NCI-H2029 treated with DMSO at 0.1 percent for 48 hours (cell line): ENCODE results near the gene RIMBP2.

ENCODE experiments used
- DNase-seq: peaks from one replicate; lab custom pipeline; 2025; lab: John Stamatoyannopoulos, UW

Gene RIMBP2

DNA sequence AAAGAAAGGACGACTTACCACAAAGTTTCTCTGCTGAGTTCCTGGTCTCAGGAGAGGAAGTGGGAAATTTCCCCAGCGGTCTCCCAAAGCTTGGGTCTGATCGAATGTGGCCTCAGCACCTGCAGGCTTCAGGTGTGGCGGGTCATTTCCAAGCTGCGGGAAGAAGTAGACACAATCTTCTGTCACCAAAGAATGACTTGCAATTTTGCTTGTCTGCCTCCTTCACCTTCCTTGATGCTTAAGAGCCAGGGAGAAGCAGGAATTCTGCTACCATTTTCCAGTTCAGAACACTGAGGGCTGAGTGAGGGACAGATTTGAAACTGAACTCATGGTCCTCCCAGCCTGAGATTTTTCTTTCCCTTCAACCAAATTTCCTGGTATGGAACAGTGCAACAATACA lies 87.8 kb downstream of the RIMBP2 start:
- no peak for DNase-seq

DNA sequence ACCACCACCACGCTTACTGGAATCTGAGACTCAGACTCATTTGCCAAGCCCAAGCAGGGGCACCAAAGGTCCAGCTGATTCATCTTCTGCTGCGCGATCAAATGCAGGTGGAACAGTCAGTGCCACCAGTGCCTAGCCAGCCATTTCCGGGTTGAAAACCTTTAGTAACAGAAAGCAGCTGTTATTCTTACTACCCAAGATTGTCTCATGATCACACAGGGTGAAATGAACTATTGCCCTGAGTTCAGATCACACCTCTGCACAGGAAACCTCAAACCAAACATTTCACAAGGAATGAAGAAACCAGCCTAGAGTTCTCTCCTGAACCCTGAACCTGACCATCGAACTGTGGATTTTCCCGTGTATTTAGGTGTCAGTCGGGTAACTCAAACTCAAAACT lies 88.9 kb downstream of the RIMBP2 start:
- no peak for DNase-seq

DNA sequence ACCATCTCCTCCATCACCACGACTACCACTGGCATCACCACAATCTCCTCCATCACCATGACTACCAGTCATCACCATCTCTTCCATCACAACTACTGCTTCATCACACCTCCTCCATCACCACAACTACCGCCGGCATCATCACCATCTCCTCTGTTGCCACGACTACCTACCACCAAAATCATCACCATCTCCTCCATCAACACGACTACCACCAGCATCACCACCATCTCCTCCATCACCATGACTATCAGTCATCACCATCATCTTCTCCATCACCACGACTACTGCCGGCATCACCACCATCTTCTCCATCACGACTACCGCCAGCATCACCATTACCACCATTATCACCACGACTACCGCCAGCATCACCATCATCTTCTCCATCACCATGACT lies 89.5 kb downstream of the RIMBP2 start:
- DNase-seq, result no peak

DNA sequence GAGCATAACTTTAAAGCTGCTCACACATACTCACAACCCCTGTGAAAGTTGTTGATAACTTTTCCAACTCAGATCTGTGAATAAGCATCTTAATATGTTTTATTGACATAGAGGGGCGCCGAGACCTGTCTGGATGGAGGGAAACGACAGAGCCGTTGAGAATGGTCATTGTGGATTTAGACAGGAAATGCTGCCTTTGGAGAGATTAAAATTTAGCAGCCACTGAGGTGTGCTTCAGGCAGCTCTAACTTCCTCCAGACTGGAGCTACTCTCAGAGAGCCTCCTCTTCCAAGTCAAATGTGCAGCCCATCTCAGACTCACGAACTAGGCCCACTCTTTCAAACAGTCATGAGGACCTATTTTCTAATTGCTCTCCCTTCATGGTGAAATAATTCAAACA lies 90.9 kb downstream of the RIMBP2 start:
- DNase-seq, result no peak

DNA sequence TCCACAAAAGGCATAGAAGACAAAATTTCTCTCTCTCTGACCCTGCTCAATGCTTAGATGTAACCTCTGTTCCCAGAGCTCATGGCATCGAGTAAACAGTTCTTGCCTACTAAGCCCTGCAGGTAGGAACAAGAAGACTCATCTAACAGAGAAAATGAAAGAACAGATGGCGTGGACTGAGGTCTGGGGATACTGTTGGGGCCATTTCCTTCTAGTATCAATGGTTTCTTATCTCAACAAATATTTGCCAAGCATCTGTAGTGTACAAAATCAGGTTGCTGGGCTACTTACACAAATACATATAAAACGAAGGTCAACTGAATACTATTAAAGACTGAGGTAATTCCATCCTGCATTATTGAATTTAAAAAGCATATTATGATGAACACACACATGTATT lies 93.3 kb downstream of the RIMBP2 start:
- DNase-seq, result no peak

DNA sequence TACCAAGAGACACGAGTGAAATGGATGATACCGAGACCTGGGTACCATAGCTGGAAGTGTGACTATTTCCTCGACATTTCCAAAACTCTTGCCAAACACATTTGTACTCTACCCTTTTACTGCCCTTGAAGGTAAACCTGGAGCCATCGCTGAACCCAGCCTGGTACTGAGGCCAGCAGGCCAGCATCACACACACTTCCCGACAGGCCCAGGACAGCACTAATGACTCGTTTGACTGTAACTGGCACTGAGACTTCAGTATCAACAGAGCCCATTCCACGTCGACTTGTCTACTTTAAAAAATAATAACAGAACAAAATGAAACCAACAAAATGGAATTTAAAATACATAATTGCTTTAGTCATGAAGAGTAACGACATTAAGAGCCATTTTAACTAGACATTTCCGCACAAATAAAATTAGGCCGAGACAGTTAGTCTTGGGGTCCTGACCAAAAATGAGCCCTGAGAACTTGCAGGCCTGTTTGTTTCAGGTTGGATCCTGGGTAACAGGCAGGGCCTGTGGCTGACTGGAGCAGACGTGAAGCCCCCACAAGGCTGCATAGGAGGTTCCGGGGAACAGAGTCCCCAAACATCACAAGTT lies 94.3 kb downstream of the RIMBP2 start:
- DNase-seq, result no peak

DNA sequence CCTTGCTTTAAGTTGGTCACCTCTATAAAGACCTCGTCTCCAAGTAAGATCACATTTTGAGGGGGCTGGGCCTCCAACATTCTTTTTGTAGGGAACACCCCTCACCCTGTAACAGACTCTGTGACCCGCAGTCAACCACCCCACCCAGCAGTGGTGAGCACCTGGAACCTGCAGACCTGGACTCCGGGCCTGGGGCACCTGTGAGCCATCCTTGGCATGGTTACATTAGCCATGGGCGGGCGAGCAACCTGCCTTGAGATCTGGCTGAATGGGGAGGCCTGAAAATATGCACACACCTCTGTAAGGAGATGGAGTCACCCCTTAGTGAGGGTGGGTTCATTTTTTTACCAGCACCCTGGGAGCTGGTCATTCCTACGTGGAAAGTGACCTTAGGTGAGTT lies 95.3 kb downstream of the RIMBP2 start:
- no peak for DNase-seq

DNA sequence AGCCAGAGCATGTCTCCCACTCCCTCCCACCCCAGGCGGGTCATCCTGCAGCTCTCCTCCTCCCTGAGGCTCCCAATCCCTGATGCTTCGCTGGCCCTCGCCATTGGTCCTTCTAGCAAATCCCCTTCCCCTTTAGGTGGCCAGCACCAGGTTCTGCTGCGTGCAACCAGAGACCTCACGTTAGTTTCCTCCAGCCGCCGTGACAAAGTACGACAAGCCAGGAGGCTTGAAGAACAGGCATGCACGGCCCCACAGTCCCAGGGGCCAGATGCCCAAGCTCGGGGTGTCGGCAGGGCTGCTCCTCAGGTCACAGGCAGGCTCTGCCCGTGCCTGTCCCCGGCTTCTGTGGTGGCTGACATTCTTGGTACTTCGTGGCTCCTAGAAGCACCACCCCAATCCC lies 95.8 kb downstream of the RIMBP2 start:
- no peak for DNase-seq

DNA sequence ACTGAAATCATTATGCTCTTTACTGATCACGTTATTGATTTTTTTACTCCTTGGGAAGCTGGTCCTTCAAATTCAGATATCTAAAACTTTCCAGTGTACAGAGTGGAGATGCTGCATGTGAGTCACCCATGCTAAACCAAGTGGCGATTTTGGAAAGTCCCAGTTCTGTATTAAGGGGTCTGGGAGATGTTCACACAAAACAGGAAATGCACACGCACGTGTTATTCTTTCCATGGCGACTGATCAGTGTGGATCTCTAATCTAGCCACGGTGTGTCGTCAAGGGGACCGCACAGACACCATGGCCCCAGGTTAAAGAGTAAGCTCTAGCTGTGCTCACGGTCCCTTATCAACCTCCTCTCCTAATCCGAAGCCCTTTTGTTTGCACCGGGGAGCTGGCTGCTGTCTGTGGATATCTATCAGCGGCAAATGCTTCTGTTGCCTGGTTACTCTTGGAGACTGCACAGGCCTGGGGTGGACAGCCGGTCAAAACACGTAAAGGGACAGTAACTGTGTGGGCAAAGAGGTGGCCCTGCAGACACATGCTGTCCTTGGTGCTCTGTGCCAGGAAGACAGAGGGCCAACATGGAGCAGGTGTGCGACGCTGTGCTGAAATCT lies 96.6 kb downstream of the RIMBP2 start:
- DNase-seq, result no peak

DNA sequence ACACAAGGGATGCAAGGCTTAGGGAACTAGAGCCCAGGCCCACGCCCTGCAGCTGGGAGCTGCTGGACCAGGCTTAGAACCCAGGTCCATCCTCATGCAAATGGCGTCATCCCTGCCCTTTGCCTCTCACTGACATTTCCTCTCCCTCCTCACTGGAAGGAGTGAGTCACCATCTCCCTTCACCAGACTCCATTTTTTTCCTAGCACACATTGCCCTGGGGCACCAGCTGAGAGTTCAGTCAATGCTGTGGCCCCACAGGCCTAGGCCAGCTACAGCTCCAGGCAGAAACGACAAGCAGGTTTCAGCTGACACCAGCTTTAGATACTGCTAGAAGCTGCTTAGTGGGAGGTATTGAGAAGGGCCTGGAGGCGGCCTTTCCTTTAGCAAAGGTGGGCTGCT lies 98.9 kb downstream of the RIMBP2 start:
- no peak for DNase-seq

DNA sequence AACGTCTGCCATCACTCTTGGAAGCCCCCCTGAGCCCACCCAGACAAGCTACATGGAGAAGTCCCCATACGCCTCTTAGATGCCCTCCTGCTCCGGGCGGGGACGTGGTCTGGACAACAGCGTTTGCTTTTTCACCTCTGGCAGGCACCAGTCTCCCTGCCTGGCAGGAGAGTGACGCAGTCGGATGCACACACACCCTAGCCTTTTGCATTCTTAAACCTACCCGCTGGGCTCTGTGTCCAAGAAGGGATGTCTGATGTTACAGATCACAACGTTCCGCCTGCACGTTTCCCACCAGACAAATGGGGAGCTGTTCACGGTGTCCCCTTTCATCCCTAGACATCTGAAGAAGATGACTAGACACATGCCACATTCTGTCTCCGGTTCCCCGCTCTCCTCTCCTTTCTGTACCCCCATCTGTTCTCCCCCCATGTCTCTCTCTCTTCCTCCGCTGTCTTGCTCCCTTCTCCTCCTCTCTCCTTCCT lies 100.2 kb downstream of the RIMBP2 start:
- DNase-seq, result no peak

DNA sequence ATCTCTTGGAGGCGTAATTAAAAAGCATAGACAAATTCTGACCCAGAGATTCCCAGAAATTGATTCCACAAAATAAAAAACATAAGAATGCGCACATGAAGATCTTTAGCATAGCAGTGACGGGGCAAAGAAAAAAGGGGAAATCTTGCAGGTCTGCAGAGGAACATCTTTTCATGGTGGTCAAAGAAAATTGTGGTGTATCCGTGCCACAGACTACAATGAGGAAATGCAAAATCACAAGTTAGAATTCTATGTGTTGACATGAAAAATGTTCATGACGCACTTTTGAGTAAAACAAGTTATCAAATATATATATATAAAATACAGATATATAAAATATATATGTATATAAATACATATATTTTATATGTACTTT lies 101.6 kb downstream of the RIMBP2 start:
- DNase-seq, result no peak

DNA sequence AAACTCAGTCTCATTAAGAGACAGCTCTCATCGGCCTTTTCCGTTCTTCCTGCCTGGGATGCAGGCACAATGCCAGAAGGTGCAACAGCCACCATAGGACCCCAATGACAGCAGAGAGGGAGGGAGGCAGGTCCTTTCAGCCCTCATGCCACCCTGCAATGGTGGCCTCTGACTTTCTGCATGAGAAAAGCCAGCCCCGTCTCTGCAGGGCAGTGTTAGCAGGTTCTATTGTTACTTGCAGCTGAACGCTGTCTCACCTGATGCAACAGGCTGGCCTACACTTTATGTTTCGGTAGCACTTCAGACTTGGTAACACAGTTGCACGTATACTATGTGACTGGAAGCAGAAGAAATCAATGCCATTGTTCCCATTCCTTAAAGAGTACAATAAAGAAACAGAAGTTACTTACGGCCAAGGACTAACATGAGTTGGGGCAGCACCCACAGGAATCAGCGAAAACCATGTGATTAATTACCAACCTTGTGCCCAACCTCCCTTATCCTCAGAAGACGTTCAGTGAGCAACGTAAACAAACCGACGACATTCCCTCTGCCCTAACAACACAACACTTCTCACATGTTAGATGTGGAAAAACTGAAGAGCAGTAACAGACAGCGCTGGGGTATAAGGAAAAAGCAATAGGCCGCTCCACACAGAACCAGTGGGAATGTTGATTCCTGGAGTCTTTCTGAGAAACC lies 102.1 kb downstream of the RIMBP2 start:
- no peak for DNase-seq

DNA sequence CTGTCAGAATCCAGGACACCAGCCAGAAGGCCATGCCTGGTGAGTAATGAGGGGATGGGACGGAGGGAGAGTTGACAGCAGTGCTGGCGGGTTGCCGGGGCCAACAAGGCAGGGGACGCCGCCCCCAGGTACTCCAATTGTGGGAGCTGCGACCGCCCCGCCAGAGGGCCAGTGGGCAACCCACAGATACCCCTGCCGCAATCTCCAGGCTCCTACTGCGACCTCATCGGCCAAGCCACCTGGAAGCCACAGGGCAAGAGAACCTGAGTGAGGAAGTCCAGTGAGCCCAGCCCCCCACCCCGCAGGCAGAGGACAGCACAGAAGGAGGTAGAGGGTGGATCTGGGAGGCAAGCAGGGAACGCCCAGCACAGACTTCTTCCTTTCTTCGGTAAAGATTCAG lies 103.0 kb downstream of the RIMBP2 start:
- no peak for DNase-seq

DNA sequence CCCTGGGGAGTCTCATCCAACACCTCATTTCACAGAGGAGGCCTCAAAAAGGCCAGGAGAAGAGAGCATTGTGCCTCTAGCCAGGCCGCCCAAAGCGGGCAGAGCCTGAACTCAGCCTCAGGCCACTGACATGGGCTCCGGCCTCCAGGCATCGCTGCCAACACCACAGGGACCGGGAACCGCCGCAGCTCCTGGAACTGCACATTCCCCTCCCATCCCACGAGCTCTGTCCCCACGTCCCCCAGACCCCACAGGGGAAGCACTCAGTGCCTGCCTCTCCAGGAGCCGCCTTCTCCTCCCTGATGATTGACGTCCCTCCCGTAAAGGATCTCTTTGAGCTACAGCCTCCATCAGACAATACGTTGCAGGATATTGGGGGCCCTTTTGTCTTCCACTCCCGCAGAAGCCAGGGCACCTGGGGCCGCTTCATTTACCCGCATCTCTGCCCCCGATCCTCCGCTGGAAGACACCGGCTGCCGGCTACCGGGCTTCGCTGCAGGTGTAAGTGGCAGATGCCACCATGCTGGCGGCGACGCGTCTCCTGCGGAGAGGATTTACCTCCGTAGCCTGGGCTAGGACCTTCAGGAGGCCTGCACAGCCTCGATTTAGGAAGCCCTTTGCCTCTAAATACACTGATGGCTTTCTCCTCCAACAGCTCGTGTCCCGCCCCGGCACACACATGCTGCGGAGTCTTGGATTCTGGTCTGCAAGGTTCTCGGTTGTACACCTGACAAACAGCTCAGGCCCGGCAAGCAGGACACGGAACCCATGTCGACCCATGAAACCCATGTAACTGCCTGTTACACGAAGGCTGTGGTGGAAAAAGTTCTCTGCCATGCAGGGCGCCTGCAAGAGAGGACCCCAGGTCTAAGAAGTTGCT lies 104.8 kb downstream of the RIMBP2 start:
- no peak for DNase-seq

DNA sequence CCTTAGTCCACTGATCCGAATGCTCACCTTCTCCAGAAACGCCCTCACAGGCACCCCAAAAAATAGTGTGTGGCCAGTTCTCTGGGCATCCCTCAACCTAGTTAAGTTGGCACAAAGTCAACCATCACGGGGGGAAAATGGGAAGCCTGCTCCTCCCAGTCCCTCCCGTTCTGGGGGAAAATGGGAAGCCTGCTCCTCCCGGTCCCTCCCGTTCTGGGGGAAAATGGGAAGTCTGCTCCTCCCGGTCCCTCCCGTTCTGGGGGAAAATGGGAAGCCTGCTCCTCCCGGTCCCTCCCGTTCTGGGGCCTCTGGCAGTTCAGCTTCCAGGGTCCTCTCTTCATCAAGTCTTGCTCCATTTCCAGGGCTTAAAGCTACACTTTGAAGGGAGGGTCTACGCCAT lies 106.1 kb downstream of the RIMBP2 start:
- no peak for DNase-seq

DNA sequence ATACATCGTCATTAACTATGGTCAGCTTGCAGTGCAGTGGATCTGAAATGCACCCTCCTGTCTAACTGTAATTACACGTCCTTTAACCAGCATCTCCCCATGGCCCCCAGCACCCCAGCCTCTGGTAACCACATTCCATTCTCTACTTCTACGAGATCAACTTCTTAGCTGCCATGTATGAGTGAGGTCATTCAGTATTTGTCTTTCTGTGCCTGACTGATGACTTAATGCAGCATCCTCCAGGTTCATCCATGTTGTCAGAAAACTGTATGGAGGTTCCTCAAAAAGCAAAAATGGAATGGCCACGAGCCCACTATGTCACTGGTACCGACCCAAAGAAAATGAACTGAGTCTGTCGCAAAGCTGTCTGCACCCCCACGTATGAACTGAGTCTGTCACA lies 107.3 kb downstream of the RIMBP2 start:
- no peak for DNase-seq

DNA sequence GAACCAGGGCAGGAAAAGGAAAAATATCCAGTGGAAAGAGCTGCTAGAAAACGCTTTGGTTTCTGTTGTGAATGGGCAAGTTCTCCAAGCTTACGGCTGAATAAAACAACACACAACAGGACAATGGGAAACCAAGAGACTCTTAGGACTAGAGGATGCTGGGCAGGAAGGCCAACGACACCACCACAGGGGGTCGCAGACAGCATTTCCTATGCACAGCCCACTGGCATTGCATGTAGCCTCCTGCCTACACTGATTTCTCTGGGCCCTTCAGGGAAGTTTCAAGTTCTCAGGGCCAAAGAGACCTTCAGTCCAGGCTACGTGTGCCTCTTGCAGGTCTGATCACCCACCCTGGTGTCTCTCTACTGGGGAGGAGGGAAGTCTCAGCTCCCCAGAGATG lies 108.0 kb downstream of the RIMBP2 start:
- DNase-seq, result no peak

DNA sequence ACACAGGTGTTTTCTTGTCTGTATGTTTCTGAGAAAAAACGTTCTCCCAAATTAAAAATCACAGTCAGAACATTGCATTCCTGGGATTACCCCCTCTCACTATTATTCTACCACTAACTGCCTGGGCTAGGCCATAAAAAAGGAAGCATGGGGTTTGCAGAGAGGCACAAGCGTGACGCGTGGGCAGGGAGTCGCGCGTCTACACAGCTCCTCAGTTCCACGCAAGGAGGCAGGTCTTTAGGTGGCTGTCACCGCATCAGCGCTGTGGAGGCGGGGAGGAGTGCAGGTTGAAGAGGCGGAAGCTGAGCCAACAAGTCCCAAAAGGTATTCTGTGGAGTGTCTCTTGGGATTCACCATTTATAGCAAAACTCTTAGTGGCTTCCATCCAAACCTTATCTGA lies 109.9 kb downstream of the RIMBP2 start:
- DNase-seq, result no peak

DNA sequence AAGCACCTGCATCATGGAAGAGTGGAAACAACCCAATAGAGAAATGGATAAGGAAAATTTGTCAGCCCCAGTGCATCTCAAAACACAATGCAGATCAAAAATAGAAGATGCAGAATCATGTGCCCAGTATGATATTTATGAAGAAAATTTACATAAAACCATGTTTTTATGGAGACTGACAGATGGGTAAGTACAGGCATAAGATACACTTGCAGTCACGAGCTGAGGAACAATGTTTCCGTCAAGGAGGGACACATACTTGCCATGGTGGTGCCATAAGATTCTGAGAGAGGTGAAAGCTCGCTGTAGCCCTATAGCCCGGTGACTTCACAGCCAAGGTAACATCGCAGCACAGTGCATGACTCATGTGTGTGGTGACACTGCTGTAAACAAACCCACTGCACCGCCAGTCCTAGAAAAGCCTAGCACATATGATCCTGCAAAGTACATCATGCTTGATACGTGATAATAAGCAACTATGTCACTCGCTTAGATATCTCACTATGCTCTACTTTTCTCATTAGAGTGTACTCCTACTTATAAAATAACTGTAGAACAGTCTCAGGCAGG lies 112.6 kb downstream of the RIMBP2 start:
- no peak for DNase-seq

DNA sequence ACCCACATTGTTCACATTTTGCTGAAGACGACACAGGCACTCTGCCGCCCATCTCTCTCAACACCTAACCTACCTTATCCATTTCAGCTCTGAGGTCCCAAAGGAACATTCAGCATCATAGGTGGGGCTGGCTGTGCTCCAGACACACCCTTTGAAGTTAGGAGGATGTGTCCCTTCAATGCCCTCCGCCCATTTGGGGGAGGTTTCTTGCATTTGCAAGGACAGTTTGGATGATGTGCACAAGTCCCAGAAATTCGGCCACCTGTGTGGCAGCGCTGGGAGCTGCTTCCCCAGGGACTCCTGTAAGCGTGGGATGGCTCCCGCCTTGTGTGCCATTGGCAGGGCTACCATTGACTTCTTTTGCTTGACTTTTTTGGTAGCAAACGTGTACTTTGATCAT lies 113.8 kb downstream of the RIMBP2 start:
- DNase-seq, result no peak

DNA sequence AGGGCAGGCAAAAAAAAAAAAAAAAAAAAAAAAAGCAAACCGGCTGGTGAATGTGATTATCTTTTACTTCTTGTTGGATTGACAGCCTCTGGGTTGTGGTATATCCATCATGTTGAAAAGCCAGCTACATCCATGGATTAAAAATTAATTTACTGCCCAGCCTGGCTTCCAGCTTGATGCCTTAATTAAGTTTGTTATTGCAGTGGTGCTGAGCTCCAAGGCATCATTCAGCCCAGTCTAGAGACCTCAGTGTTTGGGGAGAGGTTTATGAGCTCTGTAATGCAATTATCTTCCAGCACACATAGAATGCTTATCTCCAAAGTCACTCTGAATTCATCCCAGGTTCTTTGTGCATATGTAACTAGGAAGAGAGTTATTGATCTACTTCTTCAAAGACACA lies 114.8 kb downstream of the RIMBP2 start:
- no peak for DNase-seq
